Stimulated activated CD8-positive, alpha-beta memory T cell treated with anti-CD3 and anti-CD28 coated beads, Interleukin-12 subunit alpha, Interleukin-12 subunit beta, amount 100 ng/mL, for 24 hours (primary cell): Measurements from ENCODE around the gene YAF2.
A peak's percentile ranks its signal among the peaks of the same experiment; 100 is the strongest.
"Not testable (repeated sequence)": the region's sequence is repeated elsewhere in the genome, so short reads cannot be mapped to it uniquely, and the experiment has no call there.

Experiments used
- DNase-seq: peaks from one replicate; pipeline ENCODE4 v3.0.0-alpha.2; 2020; ENCODE audit errors: extremely low read depth

YAF2 gene

DNA sequence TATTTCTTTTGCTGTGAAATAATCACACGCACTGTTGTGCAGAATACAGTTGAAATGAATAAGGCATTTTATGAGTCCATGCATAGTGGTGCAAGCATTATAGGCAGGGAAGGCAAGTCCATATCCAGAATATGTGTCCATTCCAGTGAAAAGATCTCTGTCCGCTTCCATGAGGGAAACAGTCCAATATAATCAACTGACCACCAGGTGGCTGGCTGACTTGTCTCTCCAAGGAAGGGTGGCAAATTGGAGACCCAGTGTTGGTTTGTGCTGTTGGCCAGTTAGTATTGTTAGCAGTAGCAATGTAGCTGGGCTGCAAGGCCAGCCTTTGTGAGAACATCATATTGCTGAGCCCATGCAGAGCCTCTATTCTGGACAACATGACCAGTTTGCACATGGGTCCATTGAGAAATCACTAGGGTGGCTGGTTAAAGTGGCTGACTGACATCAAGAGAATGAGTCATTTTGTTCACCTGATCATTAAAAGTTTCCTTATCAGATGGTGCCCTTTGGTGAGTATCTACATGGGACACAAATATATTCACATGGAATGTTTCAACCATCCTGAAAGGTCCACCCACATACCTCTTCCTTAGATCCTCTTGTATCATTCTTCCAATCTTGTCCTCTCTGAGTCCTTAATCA lies 17.3 kb upstream of the YAF2 start:
- no peak for DNase-seq

DNA sequence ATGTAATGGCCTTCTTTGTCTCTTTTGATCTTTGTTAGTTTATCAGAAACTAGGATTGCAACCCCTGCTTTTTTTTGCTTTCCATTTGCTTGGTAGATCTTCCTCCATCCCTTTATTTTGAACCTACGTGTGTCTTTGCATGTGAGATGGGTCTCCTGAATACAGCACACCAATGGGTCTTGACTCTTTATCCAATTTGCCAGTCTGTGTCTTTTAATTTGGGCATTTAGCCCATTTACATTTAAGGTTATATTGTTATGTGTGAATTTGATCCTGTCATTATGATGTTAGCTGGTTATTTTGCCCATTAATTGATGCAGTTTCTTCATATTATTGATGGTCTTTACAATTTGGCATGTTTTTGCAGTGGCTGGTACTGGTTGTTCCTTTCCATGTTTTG lies 14.6 kb upstream of the YAF2 start:
- not testable (repeated sequence) for DNase-seq

DNA sequence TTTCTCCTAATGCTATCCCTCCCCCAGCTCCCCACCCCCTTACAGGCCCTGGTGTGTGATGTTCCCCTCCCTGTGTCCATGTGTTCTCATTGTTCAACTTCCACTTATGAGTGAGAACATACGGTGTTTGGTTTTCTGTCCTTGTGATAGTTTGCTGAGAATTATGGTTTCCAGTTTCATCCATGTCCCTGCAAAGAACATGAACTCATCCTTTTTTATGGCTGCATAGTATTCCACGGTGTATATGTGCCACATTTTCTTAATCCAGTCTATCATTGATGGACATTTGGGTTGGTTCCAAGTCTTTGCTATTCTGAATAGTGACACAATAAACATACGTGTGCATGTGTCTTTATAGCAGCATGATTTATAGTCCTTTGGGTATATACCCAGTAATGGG lies 11.0 kb upstream of the YAF2 start:
- DNase-seq = not testable (repeated sequence)

DNA sequence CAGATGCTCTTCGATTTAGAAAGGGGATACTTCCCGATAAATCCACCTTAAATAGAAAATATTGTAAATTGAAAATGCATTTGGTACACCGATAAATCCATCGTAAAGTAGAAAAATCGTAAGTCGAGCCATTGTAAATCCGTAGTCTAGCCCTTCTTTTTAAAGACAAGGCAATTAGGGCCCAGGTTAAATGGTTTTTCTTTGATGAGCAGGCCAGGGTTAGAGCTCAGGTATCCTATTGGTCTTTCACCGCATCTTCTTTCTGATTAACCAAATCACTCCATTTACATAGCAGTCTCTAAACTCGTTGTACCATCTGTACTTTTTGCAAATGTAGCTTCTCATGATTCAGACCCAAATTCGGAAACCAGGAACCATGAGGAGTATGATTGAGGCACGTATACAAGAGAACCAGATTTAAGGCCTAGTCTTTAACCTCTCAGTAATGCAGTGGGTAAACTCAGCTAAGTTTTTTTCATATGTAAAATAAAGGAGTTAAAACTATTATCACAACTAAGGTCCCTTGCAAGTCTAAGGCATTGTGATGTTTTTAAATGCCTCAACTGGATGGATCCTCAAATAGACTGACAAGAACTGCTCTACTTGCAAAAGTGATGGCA lies 2.2 kb upstream of the YAF2 start:
- no peak for DNase-seq

DNA sequence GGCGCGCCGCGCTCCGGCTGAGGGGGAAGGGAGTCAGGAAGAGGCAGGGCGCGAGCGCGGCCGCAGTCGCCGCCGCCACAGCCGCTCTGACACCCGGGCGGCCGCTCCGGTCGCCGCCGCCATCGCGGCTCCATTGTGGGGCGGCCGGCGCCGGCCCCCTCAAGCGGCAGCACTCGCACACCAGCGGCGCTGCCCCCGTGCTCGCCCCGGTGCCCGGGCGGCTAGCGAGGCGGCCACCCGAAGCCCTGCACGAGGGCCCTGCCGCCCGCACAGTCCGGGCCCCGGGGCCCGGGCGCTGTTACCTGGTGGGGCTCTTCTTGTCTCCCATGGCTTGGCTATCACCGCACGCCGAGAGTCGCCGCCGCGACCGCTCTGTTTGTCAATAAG lies 202 bp downstream of the YAF2 start:
- no peak for DNase-seq

DNA sequence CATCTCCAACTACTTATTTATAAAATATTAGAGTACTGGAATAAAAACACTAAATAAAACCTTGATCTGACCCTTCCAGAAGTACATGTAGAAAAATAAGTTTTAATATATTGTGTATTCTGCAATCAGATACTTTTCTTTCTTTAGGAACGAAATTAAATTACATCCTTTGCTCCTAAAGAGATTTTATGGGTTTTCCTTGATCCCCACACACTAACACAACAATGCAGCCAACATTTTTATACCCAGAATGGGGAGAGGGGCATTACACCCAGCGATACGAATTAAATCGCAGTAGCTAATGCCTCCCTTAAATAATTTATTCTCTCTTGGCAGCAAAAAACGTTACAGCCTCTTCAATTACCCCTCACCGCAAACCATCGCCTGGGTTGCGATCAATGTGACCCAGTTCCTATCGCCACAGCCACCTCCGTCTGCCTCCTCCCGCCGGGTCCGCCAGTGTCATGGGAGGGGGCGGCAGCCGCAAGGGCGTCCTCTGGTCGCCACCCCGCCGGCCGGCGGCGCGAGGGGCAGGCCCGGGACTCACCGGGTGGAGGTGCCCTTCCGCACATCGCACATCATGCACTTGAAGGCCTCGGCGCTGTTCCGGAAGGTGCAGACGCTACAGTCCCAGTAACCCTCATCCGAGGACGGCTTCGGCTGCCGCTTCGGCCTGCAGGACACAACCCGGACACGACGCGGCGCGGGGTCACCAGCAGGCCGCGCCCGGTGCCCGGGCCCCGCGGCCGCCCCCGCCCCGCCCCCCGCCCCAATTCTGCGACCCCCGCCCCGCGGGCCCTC lies 796 bp downstream of the YAF2 start:
- DNase-seq = peak; percentile 37

DNA sequence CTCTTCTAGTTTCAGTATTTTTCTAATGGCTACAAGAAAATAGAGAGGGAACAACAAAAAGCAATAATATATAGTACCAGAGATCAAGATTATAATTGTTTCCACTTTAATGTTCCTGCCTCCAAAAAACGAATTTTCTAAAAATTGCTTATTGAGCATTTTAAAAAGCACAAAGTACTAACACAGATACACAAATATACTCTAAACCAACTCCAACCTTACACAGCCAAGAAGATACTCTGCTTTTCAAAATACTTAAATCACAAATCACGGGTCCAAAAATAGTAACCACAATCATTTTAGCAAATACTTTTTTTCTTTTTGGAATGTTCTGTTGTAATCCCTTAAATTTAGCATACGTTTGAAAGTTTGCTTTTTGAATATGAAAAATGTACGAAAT lies 2.0 kb downstream of the YAF2 start:
- no peak for DNase-seq

DNA sequence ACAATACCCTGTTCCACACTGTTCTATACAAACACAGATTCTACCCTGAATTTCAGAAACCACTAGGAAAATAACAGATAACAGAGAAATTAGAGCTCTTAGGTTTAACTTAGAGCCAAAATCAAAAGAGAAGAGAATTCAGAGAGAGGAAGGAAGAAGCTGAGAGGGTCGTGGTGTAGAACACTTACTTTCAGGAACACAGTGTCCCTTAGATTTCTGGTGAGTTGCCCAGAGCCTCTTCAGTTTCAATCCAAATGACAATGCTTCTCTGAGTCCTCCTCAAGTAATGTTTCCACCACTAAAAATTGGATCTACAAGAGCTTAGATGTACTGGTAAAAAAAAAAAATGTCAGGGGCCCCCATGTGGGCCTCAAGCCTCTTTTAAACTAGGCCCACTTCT lies 2.6 kb downstream of the YAF2 start:
- no peak for DNase-seq

DNA sequence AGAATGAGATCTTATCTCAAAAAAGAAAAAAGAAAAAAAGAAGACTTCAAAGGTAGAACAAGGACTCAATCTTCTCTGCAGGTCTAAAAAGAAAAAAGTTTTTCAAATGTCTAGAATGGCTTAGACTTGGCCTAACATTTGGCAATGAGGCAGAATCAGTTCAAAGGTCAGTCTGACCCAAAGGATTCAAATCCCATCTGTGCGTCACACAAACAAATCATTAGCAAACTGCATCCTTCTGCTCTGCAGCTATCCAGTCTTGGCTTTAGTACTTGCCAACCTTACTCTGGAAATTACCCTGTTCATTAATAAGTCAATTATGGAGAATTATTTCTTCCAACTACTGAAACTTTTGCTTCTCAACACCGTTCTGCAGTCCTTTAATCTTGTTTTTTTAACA lies 3.1 kb downstream of the YAF2 start:
- DNase-seq = no peak

DNA sequence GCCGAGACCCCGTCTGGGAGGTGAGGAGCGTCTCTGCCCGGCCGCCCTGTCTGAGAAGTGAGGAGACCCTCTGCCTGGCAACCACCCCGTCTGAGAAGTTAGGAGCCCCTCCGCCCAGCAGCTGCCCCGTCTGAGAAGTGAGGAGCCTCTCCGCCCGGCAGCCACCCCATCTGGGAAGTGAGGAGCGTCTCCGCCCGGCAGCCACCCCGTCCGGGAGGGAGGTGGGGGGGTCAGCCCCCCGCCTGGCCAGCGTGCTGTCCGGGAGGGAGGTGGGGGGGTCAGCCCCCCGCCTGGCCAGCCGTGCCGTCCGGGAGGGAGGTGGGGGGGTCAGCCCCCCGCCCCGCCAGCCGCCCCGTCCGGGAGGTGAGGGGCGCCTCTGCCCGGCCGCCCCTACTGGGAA lies 10.5 kb downstream of the YAF2 start:
- not testable (repeated sequence) for DNase-seq

DNA sequence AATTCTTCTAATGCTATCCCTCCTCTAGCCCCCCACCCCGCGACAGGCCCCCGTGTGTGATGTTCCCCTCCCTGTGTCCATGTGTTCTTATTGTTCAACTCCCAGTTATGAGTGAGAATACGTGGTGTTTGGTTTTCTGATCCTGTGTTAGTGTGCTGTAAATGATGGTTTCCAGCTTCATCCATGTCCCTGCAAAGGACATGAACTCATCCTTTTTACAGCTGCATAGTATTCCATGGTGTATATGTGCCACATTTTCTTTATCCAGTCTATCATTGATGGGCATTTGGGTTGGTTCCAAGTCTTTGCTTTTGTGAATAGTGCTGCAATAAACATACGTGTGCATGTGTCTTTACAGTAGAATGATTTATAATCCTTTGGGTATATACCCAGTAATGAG lies 13.5 kb downstream of the YAF2 start:
- not testable (repeated sequence) for DNase-seq

DNA sequence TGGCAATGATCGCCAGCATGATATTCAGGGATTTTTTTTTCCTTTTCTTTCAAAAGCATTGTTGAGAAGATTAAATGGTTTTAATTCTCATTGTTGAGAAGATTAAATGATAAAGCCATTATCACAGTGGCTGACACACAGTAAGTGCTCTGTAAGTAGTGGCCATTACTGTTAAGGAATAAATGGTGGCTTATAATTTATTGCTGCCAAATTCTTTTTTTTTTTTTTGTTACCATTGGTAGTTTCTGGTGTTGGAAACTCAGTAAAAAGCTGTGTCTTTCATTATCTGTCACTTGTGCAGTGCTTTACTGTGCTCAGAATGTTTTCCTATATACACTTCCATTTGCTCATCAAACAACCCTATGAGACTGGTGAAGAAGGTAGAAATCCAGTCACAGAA lies 15.3 kb downstream of the YAF2 start:
- no peak for DNase-seq

DNA sequence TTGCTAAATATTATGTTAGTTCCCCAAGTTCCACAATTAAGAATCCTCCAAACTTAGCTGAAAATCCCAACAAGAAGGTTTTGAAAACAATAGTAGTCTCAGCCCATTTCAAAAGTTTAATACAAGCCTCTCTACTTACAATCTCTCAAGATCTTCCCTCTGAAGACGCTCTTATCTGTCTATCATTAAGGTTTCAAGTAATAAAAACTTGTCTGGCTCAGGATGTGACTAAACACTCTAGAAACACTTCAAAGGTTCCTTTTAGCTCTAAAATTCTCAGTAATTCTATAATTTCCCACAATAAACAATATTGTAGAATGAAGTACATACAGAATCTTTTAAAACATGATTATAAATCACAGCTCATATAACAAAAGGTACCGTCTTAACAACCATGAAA lies 16.3 kb downstream of the YAF2 start:
- DNase-seq = no peak

DNA sequence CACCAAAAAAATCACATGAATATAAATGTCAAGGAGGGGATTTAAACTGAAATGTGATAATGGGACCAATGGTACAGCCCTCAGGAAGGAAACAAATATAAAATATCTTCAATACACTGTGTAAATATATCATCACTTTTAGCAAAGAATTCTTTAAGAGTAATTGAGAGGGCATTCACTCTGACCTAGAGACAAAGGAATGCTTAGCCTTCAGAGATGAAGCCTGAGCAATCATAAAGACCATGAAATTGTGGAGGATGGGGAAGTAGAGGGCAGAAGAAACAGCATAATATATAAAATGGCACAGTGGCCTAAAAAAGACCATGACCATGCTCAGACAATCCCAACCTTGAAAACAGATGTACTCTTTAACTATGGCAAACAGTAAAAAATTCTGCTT lies 20.4 kb downstream of the YAF2 start:
- DNase-seq = no peak

DNA sequence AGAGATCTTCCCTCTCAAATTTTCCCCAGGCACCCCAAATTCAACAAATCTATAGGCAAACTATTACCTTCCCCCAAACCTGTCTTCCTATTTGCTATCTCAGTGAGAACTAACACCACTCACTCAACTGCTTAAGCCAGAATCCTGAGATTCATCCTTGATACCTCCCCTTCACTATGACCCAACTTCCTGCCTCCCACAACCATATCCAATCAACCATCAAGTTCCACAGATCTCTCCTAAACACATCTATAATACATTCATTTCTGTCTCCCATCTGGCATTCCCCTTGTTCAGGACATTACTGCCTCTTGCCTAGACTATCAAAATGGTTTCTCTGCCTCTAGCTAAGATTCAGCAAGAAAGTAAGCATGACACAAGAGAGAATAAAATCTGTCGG lies 21.3 kb downstream of the YAF2 start:
- no peak for DNase-seq

DNA sequence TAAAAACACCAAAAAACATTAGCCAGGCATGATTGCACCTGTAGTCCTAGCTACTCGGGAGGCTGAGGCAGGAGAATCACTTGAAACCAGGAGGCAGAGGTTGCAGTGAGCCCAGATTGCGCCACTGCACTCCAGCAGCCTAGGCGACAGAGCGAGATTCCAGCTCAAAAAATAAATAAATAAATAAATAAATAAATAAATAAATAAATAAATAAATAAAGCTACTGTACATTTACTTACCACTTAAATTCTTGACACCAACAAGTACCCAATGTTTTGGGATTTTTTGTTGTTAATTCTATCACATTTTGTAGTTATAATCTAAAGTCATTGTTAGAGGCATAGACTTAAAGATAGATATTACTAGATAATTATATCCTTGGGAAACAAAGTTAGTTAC lies 22.3 kb downstream of the YAF2 start:
- DNase-seq = not testable (repeated sequence)

DNA sequence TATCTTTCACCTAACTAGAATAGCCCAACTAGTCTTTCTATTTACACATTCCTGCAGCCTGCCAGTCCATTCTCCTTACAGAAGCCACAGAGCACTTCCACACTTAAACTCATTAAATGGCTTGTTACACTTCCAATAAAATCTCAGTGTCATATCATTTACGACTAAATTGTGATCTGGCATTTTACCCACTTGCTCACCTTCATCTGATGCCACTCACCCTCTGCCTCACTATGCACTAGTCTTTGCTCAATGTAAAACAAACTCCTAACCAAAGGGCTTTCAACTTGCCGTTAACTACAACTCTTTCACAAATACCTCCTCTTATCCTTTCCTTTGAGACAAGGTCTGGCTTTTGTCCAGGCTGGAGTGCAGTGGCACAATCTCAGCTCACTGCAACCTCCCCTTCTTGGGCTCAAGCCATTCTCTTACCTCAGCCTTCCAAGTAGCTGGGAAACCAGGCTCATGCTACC lies 24.1 kb downstream of the YAF2 start:
- no peak for DNase-seq

DNA sequence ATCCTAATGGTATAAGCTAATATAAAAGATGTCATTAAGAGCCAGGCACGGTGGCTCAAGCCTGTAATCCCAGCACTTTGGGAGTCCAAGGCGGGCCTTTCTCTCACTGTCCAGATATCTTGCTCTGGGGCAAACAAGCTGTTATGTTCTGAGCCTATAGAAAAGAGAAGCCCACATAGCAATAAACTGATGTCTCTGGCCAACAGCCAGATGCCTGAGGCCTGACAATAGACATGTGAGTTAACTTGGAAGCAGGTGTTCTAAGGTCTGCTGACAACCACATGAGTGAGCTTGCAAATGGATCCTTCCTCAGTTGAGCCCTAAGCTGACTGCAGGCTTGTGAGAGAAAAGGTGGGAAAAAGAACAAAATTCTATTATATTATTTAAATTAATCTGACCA lies 25.0 kb downstream of the YAF2 start:
- no peak for DNase-seq

DNA sequence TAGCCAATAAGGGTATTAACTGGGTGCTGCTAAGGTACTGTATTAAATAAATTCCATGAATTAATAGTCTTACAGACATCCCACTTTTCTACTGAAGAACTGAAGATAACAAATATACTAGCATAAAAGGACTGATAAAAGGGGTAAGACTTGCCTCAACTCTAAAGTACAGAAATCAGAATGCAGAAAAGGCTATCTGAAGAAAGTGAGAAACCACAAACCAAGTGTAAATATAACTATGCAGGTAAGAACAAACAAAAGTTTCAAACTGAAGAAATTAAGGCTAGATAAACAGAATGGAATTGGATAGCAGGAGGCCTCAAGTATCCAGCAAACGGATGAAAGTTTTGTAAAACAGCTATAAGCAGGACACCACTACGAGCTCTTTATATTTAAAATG lies 29.5 kb downstream of the YAF2 start:
- DNase-seq = no peak

DNA sequence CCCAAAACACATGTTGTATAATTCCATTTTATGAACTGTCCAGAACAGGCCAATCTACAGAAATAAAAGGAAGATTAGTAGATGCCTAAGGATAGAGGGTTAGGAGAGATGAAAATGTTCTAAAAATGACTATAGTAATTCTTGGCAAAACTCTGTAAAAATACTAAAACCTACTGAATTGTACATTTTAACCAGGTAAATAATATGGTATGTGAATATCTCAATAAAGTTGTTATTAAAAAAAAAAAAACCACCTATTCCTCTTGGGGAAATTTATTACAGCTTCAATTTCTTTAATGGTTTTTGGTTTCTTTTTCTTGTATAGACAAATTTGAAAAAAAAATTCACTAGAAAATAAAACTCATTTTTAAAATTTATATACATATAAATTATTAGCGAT lies 33.2 kb downstream of the YAF2 start:
- no peak for DNase-seq

DNA sequence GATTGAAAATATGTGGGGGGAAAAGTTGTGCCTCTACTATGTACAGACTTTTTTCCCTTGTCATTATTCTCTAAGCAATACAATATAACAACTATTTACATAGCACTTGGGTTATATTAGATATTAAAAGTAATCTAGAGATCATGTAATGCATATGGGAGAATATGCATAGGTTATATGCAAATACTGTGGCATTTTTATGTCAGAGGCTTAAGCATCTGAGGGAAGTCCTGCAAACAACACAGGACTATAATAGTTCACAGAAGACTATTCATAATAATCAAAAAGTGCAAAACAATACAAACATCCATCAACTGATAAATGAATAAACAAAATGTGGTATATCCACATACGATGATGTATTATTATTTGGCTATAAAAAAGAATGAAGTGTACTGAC lies 33.7 kb downstream of the YAF2 start:
- DNase-seq = no peak

DNA sequence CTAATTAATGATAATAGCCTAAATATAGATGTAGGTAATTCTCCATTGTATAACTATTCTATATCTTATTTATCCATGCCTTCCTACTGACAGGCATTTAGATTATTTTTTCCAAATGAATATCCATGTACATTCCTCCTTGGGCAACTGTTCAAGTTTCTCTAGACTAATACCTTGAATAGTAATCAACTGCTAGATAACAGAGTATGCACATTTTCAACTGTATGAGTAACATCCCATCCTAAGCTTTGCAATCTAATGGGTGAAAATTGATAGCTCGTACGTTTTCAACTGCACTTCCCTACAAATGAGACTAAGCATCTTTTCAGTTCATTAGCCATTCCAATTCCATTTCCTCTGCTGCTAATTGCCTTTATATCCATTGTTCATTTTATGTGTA lies 37.0 kb downstream of the YAF2 start:
- DNase-seq = no peak

DNA sequence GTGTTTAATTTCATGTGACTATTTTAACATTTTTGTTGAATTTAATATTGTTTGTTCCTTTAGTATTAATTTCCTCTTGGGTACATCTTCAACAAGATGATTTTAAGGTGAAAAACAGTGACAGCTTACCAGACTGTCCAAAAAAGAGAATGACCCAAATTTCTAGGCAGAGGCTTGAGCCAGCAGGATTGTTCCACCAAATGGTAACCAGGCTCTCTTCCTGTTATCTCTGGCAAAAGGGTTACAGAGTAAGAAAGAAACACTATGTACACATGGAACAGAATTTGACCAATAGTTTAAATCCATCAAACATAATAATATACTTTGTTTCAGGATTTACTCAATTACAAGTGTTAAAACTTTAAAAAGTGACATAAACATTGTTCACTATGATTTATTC lies 39.0 kb downstream of the YAF2 start:
- DNase-seq = no peak
